NCI-H2227 (cell line): ENCODE data around the gene CNGA1.
A peak's percentile ranks its signal among the peaks of the same experiment; 100 is the strongest.

Source experiments
- DNase-seq: peaks from one replicate; lab custom pipeline; 2025; ENCODE audit not compliant: unreplicated experiment; lab: John Stamatoyannopoulos, UW

The CNGA1 gene

DNA sequence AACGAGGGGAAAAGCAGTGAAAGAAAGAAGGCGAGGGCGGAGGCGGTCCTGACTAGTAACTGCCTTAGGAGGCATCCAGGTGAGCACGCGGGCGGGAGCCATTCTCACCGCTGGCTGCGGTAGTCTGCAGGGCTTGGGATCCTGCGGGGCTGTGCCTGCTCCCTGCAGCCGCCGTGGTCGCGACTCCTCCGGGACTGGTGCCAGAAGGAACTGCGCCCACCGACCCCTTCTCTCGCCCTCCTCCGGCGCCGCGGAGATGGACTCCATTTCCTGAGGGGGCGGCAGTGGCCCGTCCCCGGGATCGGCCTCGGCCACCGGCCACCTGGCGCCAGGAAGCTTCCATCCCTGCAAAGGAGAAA is 102.6 kb downstream of the CNGA1 start:
- peak; percentile 19 for DNase-seq

DNA sequence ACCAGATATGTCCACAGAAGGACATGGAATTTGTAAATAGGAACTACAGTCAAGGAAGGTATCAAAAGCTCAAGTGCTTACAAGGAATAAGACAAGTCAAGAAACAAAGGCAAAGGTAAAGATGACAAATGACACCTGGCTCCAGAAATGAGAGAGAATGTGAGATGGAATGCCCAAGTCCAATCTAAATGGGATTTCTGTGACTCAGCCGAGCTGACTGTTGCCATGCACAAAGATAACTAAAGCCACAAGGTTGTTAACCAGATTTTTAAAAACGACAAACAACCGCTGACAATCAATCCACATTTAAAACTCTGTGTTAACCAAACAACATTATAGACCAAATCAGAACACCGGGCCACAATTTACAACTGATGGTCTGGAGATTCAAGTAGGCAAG is 103.2 kb downstream of the CNGA1 start:
- DNase-seq, result no peak

DNA sequence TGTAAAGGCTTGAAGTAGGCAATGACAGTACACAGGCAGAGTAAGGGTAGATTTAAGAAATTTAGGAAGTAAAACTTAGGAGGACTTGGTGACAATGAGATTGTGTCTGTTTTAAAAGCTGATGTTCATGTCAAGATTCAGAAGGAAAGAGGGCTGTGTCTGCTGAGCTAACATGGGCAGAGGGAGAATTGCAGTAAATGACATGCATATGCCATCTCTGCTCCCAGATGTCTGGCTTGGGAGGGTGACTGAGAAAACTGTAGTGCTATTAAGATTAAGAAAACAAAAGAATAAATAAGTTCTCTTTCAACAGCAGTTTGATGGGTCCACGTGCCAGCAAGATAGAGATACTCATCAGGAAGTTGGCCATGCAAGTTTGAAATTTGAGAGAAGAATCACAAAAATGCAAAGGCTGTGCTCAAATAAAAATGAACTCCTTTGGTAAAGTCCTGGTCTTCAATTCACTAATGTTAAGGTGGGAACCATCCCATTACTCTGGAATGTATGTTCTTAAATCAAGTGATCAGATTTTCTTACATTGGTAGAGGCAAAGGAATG is 109.3 kb downstream of the CNGA1 start:
- DNase-seq, result no peak

DNA sequence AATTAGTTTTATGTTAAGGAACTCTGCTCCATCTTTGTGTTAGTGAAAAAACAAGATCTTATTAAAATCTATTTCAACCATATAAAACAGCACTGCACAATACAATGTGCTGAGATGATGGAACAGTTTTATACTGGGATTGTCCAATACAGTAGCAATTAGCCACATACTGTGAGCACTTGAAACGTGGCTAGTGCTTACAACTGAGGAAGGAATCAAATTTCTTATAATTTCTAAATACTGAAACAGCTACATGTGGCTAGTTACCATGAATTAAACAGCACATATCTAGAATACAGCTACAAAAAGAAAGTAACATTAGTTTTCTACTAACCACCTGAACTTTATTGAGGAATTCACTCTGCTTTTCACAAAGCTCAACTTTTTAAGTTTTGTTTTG is 116.8 kb downstream of the CNGA1 start:
- DNase-seq, result no peak

DNA sequence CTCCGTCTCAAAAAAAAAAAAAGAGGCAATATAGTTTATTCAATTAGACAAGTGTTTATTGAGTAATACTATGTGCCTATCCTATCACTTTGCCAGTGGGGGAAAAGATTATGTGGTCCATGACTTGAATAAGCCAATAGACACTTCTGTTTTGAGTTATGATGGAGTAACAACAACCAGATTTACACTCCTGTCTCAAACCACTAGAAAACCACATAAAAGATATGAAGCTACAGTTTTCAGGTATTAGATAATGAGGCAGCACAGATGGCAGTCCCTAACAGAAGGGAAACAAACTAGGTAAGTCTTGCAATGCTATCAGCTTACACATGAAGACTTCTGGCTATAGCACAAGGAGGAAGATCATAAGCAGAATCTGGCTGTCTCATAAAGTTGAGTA is 124.6 kb downstream of the CNGA1 start:
- DNase-seq, result no peak
